Heart right ventricle (tissue), 16 donors: ENCODE results near the gene LCMT1. TPM values are rescaled to one million over a fixed set of nuclear protein-coding genes. Genes with fewer than 3 reads are reported as not detected.

ENCODE experiments used
- ATAC-seq, 8 donors: fragments of 200-7000 bp; cut with Tn5 transposase; one replicate each; pipeline ENCODE4 v1.9.1; 2020; ENCODE audit warnings: mild to moderate bottlenecking in 8 of 8, moderate library complexity in 8 of 8, moderate number of reproducible peaks in 1 of 8
- DNase-seq, 2 donors: peaks; one replicate each; pipeline ENCODE4 v3.0.0-alpha.2; 2020
- H3K27ac ChIP-seq, 10 donors: fragments of 200-600 bp; sonication (generic) in 2 of 10; one replicate each; pipeline versions ENCODE4 v1.5.0 to v1.8.0; 2020 to 2022; ENCODE audit warnings: mild to moderate bottlenecking in 3 of 10
- H3K27me3 ChIP-seq, 7 donors: fragments of 200-600 bp; one replicate each; pipeline ENCODE4 v1.8.0; 2021 to 2022; ENCODE audit warnings: mild to moderate bottlenecking in 2 of 7
- H3K36me3 ChIP-seq, 9 donors: fragments of 200-600 bp; sonication (generic) in 1 of 9; one replicate each; pipeline versions ENCODE4 v1.5.0 to v1.8.0; 2020 to 2022; ENCODE audit warnings: mild to moderate bottlenecking in 2 of 9
- H3K4me1 ChIP-seq, 9 donors: fragments of 200-600 bp; sonication (generic) in 1 of 9; one replicate each; pipeline versions ENCODE4 v1.5.0 to v1.8.0; 2020 to 2022; ENCODE audit warnings: mild to moderate bottlenecking in 4 of 9
- H3K4me3 ChIP-seq, 10 donors: fragments of 200-600 bp; sonication (generic) in 2 of 10; one replicate each; pipeline versions ENCODE4 v1.5.0 to v1.8.0; 2020 to 2022; ENCODE audit warnings: mild to moderate bottlenecking in 7 of 10, moderate library complexity in 2 of 10
- H3K9me3 ChIP-seq, 11 donors: fragments of 200-600 bp in 10 of 11; sonication (generic) in 2 of 11; one replicate each; pipeline versions ENCODE4 v1.5.0 to v1.8.0; 2013 to 2022; ENCODE audit warnings: mild to moderate bottlenecking in 2 of 11, control low read depth in 1 of 11, moderate library complexity in 1 of 11
- WGBS, 2 donors: extraction: QIAGEN DNeasy Blood & Tissue Kit; methylation state at CpG; one replicate each; pipeline ENCODE4 v1.1.7; 2013; ENCODE audit warnings: inconsistent platforms in 1 of 2; 5-methylcytosine and 5-hydroxymethylcytosine counted together
- intact Hi-C, 10 donors: fragments of 100-400 bp; cut with DNase I; formaldehyde crosslinking; loops; one replicate each; pipeline versions ENCODE4 v1.11.1 to v1.14.2; 2022
- polyA plus RNA-seq, 2 donors: library from polyadenylated mRNA; stranded (reverse); fragments of 200-250 nt; gene quantifications; one replicate each; pipeline ENCODE4 v1.2.3, GENCODE V29; 2013
- total RNA-seq, 10 donors: library from RNA; stranded (reverse); fragmentation: NEBNext Ultra II Directional in 3 of 10; extraction: Animal tissue kit (Norgen Biotek cat#: 25700) in 3 of 10; gene quantifications; one replicate each; pipeline versions ENCODE4 v1.2.1 to v1.2.4, GENCODE V29; 2021 to 2023
- TF ChIP-seq, protein P1 (sequence below), 9 donors: fragments of 200-600 bp; sonication (generic) in 2 of 9; IDR thresholded peaks; one replicate each; pipeline versions ENCODE4 v1.5.0 to v1.8.0; 2021 to 2022; ENCODE audit warnings: antibody characterized with exemption in 9 of 9, mild to moderate bottlenecking in 5 of 9, moderate library complexity in 1 of 9
- donor health status: Arrhythmogenic right ventricular cardiomyopathy.
- donor health status: ischemic (EF 13 %, LVEDD 7.1; RV severe dilation, severe dysfunction).
- donor health status: healthy with polysubstance abuse.
- donor health status: DM: no; HTN: yes; CAD: no.
- donor health status: DM: no; HTN: no; CAD: no.
- donor health status: ischemic (EF 25% LVEDD 6.9; RV normal size, moderate dysfunction).
- donor health status: ischemic (EF 25% LVEDD 5.7; RV mildly dilated, moderate dysfunction).
- donor health status: healthy.
- donor health status: DM: yes; HTN: yes; CAD: no.
- donor health status: Ischemic cardiomyopathy.
- donor health status: ischemic (EF 35%, LVEDD 5.7; RV mildly dilated, moderate dysfunction).
- donor health status: nonischemic (EF 11% LVEDD 7.7; RV severe dilation, severe dysfunction).
- donor health status: DM: yes; HTN: yes; CAD: no.
- donor health status: PGD.
- donor health status: ischemic (EF 29% LVEDD 5.4; RV normal size, mild dysfunction).
- donor health status: nonischemic (EF 23%, LVEDD 6.1; RV moderate dilation, normal function).

The LCMT1 gene
- total and polyA plus RNA-seq, 12 donors = 36.2 to 49.1 (median 44.2) TPM

DNA sequence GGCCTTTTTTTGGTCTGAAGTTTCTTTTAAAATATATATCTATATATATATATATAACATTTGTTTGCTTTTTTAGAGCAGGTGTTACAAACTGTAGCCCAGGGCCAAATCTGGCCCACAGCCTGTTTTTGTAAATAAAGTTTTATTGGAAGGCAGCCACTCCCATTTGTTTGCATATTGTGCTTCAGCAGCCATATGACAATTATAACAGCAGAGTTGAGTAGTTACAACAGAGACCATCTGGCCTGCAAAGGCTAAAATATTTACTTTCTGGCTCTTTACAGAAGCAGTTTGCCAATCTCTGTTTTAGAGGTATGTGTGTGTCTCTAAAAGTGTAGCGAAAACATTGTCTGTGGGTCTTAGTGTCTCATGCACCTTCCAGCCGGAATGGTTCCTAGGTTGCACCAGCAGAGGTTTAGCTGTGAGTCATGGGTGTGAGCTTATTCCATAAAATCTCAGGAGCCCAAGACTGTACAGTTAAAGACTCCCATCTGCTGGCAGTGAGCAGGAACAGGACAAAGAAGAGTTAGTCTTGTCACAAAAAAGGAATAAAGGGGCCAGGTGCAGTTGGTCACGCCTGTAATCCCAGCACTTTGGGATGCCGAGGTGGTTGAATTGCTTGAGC, 23.8 kb downstream of the LCMT1 start:
- Histone ChIP-seq H3K4me3 (no peak overlapping the region), H3K36me3 (peaks cover 0 to 100% (median 52%) of the 10 kb centered on the region in 9 donors), H3K27ac (no peak overlapping the region), H3K27me3 (no peaks in the 10 kb centered on the region), H3K9me3 (no peaks in the 10 kb centered on the region), H3K4me1 (peaks cover 0 to 8% (median 0%) of the 10 kb centered on the region in 9 donors)
- DNase-seq = no peak
- TF ChIP-seq, protein P1, sequence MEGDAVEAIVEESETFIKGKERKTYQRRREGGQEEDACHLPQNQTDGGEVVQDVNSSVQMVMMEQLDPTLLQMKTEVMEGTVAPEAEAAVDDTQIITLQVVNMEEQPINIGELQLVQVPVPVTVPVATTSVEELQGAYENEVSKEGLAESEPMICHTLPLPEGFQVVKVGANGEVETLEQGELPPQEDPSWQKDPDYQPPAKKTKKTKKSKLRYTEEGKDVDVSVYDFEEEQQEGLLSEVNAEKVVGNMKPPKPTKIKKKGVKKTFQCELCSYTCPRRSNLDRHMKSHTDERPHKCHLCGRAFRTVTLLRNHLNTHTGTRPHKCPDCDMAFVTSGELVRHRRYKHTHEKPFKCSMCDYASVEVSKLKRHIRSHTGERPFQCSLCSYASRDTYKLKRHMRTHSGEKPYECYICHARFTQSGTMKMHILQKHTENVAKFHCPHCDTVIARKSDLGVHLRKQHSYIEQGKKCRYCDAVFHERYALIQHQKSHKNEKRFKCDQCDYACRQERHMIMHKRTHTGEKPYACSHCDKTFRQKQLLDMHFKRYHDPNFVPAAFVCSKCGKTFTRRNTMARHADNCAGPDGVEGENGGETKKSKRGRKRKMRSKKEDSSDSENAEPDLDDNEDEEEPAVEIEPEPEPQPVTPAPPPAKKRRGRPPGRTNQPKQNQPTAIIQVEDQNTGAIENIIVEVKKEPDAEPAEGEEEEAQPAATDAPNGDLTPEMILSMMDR (IDR thresholded peaks at IDR 0.05) = no peak
- no peak for ATAC-seq
- WGBS, 2 donors = 96 to 97% methylated on average over 4 of the region's 4 CpGs
- intact Hi-C loops = no loop called here

DNA sequence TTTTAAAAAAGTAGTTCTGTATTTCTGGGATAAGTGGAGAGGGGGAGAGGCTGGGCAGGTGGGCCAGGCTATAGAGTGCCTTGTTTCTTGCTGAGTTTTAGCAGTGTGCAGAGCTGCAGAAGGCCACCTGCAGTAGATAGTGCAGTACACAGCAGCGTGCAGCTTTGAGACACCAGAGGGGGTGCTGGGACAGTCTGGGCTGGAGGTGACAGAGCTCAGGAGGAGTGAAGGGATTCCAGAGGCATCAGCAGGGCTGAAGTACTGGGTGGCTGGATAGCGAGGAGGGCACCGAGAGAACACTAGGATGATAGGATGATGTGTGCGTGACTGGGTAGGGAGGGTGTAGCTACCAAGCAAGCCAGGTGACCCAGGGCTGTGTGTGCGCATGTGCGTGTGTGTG, 26.6 kb downstream of the LCMT1 start:
- H3K4me1 ChIP-seq = peaks cover 0 to 8% (median 0%) of the 10 kb centered on the region in 9 donors
- DNase-seq (no peak), ATAC-seq (no peak)
- WGBS, 2 donors = 92 to 94% methylated on average over 6 of the region's 6 CpGs
- intact Hi-C loops = no loop called here
- no peaks in the 10 kb centered on the region for H3K9me3 ChIP-seq
- no peaks in the 10 kb centered on the region for H3K27me3 ChIP-seq
- H3K36me3 ChIP-seq = peaks cover 0 to 100% (median 60%) of the 10 kb centered on the region in 9 donors
- H3K27ac ChIP-seq = no peak overlapping the region
- TF ChIP-seq, protein P1 (IDR thresholded peaks at IDR 0.05) = no peak
- H3K4me3 ChIP-seq = no peak overlapping the region

DNA sequence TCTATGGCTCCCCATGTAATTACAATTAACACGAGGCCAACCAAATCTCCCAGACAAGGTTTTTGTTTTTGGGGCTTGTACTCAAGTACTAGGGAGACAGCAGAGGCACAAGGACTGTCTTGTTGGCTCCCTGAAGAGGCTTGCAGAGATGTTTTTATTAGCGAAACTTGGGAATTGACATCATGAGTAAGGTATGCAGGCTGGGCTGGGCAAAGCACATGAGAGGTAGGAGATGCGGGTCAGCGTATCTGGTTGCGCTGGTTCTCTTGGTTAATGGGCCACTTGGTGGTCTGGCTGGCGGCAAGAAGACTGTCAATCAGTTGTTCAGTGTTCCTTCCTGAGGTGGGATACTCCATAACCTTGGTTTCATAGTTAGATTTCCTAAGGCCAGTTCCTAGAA, 28.9 kb downstream of the LCMT1 start:
- peaks cover 0 to 99% (median 55%) of the 10 kb centered on the region in 9 donors for H3K36me3 ChIP-seq
- H3K27ac ChIP-seq = no peak overlapping the region
- H3K9me3 ChIP-seq = no peaks in the 10 kb centered on the region
- TF ChIP-seq, protein P1 (IDR thresholded peaks at IDR 0.05) = no peak
- H3K4me1 ChIP-seq = peaks cover 0 to 3% (median 0%) of the 10 kb centered on the region in 9 donors
- WGBS, 2 donors = 84 to 89% methylated on average over 6 of the region's 6 CpGs
- H3K4me3 ChIP-seq = no peak overlapping the region
- intact Hi-C loops = no loop called here
- no peak for ATAC-seq
- no peaks in the 10 kb centered on the region for H3K27me3 ChIP-seq
- no peak for DNase-seq

DNA sequence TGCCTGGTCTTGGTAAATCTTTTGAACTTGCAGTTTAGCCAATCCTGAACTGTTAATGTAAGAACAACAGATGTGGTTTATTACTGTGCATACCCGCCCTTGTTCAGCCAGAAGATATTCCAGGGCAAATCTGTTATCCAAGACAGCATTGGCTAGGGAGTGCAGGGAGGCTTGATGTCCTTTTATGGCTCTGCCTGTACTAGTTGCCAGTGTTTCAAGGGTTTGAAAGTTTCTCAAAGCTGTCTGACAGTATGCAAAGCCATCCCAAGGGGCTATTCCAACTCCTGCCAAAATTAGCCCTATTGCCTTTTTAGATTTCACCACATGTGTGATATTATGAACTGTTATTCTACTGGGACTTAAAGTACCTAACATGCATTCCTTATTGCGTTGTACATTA, 30.1 kb downstream of the LCMT1 start:
- no peak for DNase-seq
- no peaks in the 10 kb centered on the region for H3K27me3 ChIP-seq
- H3K9me3 ChIP-seq = no peaks in the 10 kb centered on the region
- peaks cover 0 to 99% (median 46%) of the 10 kb centered on the region in 9 donors for H3K36me3 ChIP-seq
- intact Hi-C loops = no loop called here
- H3K27ac ChIP-seq = no peak overlapping the region
- peak in 4 of 8 donors; percentile 14 to 49 (median 48) for ATAC-seq
- H3K4me1 ChIP-seq = peaks cover 0 to 3% (median 0%) of the 10 kb centered on the region in 9 donors
- no peak overlapping the region for H3K4me3 ChIP-seq
- 73 to 82% methylated on average over 2 of the region's 2 CpGs for WGBS, 2 donors
- TF ChIP-seq, protein P1 (IDR thresholded peaks at IDR 0.05) = no peak
